ENCODE data around the gene LMF1.
"Not testable (repeated sequence)": the region's sequence is repeated elsewhere in the genome, so short reads cannot be mapped to it uniquely, and the experiment has no call there.

The LMF1 gene

DNA sequence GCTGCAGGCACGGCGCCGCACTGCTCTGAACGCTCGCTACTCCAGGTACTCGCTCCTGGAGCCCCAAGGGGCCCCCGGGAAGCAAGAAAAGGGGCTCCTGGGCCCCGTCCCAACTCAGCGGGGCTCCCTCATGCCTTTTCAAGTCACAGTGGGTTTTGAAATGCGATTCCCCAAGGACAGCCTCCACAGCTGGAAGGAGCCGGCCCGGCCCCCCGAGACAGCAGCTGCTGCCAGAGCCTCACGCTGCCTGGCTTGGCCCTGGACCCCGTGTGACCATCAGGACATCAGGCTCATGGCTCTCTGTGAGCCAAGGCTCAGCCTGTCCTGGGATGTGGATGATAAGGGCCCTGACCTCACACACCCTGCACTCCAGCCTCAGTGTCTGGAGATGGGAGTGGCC lies 80.6 kb downstream of the LMF1 start:
- TF ChIP-seq, protein P1, sequence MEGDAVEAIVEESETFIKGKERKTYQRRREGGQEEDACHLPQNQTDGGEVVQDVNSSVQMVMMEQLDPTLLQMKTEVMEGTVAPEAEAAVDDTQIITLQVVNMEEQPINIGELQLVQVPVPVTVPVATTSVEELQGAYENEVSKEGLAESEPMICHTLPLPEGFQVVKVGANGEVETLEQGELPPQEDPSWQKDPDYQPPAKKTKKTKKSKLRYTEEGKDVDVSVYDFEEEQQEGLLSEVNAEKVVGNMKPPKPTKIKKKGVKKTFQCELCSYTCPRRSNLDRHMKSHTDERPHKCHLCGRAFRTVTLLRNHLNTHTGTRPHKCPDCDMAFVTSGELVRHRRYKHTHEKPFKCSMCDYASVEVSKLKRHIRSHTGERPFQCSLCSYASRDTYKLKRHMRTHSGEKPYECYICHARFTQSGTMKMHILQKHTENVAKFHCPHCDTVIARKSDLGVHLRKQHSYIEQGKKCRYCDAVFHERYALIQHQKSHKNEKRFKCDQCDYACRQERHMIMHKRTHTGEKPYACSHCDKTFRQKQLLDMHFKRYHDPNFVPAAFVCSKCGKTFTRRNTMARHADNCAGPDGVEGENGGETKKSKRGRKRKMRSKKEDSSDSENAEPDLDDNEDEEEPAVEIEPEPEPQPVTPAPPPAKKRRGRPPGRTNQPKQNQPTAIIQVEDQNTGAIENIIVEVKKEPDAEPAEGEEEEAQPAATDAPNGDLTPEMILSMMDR (IDR thresholded peaks at IDR 0.05; ENCODE audit: low read depth, low read length): no peak
- no peaks in the 10 kb centered on the region for H3K9me3 ChIP-seq (ENCODE audit: severe bottlenecking)
- H3K27me3 ChIP-seq (ENCODE audit: insufficient read depth, low read depth, severe bottlenecking): no peaks in the 10 kb centered on the region
- no peaks in the 10 kb centered on the region for H3K36me3 ChIP-seq
- DNase-seq: peak; percentile 35
- H3K4me3 ChIP-seq (ENCODE audit: low read depth, low read length): no peak overlapping the region
- H3K27ac ChIP-seq: 0 out of 2 replicates have a peak overlapping the region, but pooled peaks have one; percentile 26

DNA sequence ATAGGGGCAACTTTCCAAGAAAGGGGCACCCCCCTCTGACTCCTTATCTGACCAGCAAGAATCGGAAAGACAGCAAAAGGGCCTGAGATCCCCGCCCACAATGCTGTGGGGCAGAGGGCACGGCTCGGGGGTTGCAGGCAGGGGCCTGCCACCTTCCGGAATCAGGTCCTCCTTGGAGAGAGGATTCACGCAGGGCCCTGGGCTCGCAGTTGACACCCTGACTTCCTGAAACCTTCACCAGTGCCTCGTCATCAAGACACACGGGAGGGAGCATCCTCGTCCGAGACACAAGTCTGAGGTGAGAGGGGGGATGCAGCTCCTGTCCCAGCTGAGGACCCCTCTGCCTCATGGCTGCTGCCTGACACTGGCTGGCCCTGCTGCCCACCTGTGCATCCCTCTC lies 81.2 kb downstream of the LMF1 start:
- H3K9me3 ChIP-seq (ENCODE audit: severe bottlenecking): no peaks in the 10 kb centered on the region
- DNase-seq: no peak
- H3K4me3 ChIP-seq (ENCODE audit: low read depth, low read length): no peak overlapping the region
- TF ChIP-seq, protein P1 (IDR thresholded peaks at IDR 0.05; ENCODE audit: low read depth, low read length): no peak
- no peaks in the 10 kb centered on the region for H3K36me3 ChIP-seq
- no peak overlapping the region for H3K27ac ChIP-seq
- H3K27me3 ChIP-seq (ENCODE audit: insufficient read depth, low read depth, severe bottlenecking): no peaks in the 10 kb centered on the region

DNA sequence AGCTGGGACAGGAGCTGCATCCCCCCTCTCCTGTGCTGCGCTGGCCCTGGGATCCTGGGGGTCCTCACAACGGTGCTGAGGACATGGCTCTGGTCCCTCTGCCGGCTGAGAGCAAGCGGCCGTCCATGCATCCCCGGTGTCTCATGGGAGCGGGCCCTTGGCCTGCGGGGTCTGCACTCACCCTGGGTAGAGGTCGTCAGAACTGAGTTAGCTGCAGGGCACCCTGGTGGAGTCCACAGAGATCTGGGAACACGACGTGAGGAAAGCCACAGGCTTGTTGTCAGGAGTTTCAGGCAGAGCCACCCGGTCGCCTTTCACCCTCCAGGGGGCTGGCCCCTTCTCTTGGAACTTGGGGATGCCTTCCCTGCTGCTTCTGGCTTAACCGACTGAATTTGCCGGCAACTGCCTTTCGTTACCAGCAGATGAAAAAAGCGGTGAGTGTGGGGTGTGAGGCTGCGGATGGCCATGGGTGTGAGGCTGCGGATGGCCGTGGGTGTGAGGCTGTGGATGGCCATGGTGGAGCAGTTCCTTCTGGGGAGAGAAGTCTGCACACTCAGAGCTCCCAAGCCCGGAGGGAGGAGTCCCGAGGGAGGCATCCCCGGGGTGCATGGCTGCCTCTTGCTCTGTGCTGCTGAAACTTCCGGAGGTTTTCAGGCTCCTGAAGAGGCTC lies 81.7 kb downstream of the LMF1 start:
- H3K4me3 ChIP-seq (ENCODE audit: low read depth, low read length): no peak overlapping the region

DNA sequence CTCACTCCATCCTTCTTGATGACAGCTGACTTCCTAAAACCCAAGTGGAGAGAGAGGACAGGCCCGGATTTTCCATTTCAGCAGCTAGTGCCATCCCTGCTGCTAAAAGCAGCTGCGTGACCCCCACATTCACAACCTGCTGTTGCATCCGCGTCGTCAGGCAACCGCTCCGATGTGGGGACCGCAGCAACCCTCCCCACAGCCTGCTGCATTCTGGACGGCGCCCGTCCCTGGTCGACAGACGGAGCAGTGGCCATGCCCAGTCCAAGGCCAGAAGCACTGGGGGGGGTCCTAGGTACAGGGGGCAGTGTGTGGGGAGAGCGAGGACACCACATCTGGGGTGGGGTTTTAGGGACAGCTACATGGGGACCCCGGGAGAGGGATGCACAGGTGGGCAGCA lies 82.3 kb downstream of the LMF1 start:
- H3K27me3 ChIP-seq (ENCODE audit: insufficient read depth, low read depth, severe bottlenecking); H3K4me3 ChIP-seq (ENCODE audit: low read depth, low read length); H3K27ac ChIP-seq; DNase-seq; H3K9me3 ChIP-seq (ENCODE audit: severe bottlenecking); H3K36me3 ChIP-seq: not testable (repeated sequence)

More for the DNA sequence above, 81.7 kb downstream of the LMF1 start:
- Histone ChIP-seq H3K36me3 (no peaks in the 10 kb centered on the region), H3K27me3 (ENCODE audit: insufficient read depth, low read depth, severe bottlenecking) (no peaks in the 10 kb centered on the region), H3K27ac (no peak overlapping the region), H3K9me3 (ENCODE audit: severe bottlenecking) (peaks cover 4% of the 10 kb centered on the region)
- TF ChIP-seq, protein P1 (IDR thresholded peaks at IDR 0.05; ENCODE audit: low read depth, low read length): no peak
- DNase-seq: no peak

DNA sequence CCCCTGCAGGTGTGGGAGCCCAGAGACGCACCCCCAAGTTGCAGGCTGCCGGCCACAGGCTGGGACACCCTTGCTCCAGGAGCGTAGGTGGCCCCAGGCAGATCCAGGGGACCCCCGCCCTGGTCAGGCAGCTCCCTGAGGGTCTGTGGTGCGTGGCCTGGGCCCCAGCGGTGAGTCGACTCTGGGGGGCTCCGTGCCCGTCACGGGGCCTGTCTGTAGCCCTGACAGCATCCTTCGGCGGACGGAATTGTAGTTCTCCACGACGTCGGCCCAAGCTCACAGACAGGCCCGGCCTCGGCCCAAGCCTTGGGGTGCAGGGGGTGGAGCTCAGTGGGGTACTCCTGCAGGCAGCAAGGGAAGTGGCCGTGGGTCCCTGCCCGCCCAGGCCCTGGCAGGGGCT lies 82.9 kb downstream of the LMF1 start:
- Histone ChIP-seq H3K36me3 (no peaks in the 10 kb centered on the region), H3K9me3 (ENCODE audit: severe bottlenecking) (peaks cover 11% of the 10 kb centered on the region), H3K27ac (no peak overlapping the region), H3K27me3 (ENCODE audit: insufficient read depth, low read depth, severe bottlenecking) (no peaks in the 10 kb centered on the region), H3K4me3 (ENCODE audit: low read depth, low read length) (no peak overlapping the region)
- DNase-seq: no peak
- TF ChIP-seq, protein P1 (IDR thresholded peaks at IDR 0.05; ENCODE audit: low read depth, low read length): no peak

DNA sequence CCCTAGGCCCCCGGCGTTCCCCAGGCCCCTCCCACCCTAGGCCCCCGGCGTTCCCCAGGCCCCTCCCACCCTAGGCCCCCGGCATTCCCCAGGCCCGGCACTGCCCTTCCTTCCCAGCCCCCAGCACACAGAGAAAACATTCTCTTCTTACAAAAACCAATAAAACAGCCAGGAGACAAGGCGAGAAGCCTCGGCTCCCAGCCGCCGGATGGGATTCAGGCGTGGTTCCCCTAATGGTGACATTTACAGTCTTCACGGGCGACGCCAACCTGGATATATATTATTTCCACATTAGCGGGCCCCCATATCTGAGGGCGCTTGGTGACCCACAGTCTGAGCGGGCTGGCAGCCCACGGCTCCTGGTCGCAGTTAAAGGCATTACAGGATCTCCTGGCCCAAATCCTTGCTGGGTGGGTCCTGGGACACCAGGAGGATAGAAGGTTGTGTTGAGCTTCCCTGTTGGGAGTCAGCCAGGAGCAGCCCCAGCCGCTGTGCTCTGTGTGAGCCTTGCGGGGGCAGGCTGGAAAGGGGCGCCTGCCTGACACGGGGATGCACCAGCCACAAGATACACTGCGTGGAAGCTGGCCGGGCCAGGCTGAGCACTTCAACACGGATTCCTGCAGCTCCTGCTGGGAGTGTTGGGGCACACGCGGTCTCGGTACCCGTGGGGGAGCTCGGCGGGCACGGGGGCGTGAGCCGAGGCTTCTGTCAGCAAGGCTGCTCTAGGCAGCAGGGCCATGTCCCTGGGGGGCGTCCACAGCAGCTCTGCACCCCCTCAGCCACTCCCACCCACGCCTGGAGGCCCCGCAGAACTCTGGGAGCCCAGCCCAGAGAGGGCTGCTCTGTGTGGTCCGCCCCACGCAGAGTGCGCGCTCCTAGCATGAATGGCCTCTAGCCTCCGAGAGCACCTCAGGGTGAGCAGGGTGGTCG lies 83.7 kb downstream of the LMF1 start:
- Histone ChIP-seq H3K27me3 (ENCODE audit: insufficient read depth, low read depth, severe bottlenecking) (no peaks in the 10 kb centered on the region), H3K4me3 (ENCODE audit: low read depth, low read length) (no peak overlapping the region), H3K9me3 (ENCODE audit: severe bottlenecking) (peaks cover 11% of the 10 kb centered on the region), H3K27ac (no peak overlapping the region), H3K36me3 (no peaks in the 10 kb centered on the region)
- TF ChIP-seq, protein P1 (IDR thresholded peaks at IDR 0.05; ENCODE audit: low read depth, low read length): no peak
- no peak for DNase-seq
